GM23248 (cell line): ENCODE data around the gene ACRV1. TPM values are rescaled to one million over a fixed set of nuclear protein-coding genes. Genes with fewer than 3 reads are reported as not detected.

Experiments
- DNase-seq: peaks from one replicate; pipeline ENCODE4 v3.0.0-alpha.2; 2015
- H2AFZ ChIP-seq: fragments of 200-600 bp; sonication (generic); 2 replicates; pipeline ENCODE4 v1.6.1; 2016; ENCODE audit warnings: antibody characterized with exemption
- H3F3A ChIP-seq: fragments of 200-600 bp; sonication (generic); 2 replicates; pipeline ENCODE4 v1.6.1; 2016; ENCODE audit warnings: mild to moderate bottlenecking, antibody characterized with exemption, mixed run types; ENCODE audit not compliant: insufficient read depth
- H3K27ac ChIP-seq: fragments of 200-600 bp; sonication (generic); 2 replicates; pipeline ENCODE4 v1.5.1; 2016; ENCODE audit warnings: mild to moderate bottlenecking
- H3K27me3 ChIP-seq: fragments of 200-600 bp; sonication (generic); replicated peaks from 2 replicates; pipeline ENCODE4 v1.6.1; 2016; ENCODE audit warnings: mild to moderate bottlenecking; ENCODE audit not compliant: insufficient read depth
- H3K36me3 ChIP-seq: fragments of 200-600 bp; sonication (generic); 2 replicates; pipeline ENCODE4 v1.6.1; 2016; ENCODE audit warnings: low read depth, mild to moderate bottlenecking
- H3K4me1 ChIP-seq: fragments of 200-600 bp; sonication (generic); 2 replicates; pipeline ENCODE4 v1.6.1; 2016; ENCODE audit warnings: mild to moderate bottlenecking; ENCODE audit not compliant: insufficient read depth
- H3K4me2 ChIP-seq: fragments of 200-600 bp; sonication (generic); one replicate; pipeline ENCODE4 v1.6.1; 2016; ENCODE audit warnings: mild to moderate bottlenecking; ENCODE audit not compliant: unreplicated experiment
- H3K4me3 ChIP-seq: fragments of 200-600 bp; sonication (generic); 2 replicates; pipeline ENCODE4 v1.5.1; 2016; ENCODE audit warnings: mild to moderate bottlenecking
- H3K79me2 ChIP-seq: fragments of 200-600 bp; sonication (generic); 2 replicates; pipeline ENCODE4 v1.6.1; 2016; ENCODE audit warnings: mild to moderate bottlenecking; ENCODE audit not compliant: insufficient read depth
- H3K9ac ChIP-seq: fragments of 200-600 bp; sonication (generic); 2 replicates; pipeline ENCODE4 v1.6.1; 2016; ENCODE audit warnings: mild to moderate bottlenecking
- H3K9me2 ChIP-seq: fragments of 200-600 bp; sonication (generic); 2 replicates; pipeline ENCODE4 v1.6.1; 2016; ENCODE audit warnings: mixed run types, mild to moderate bottlenecking, moderate library complexity; ENCODE audit not compliant: insufficient read depth
- H3K9me3 ChIP-seq: fragments of 200-600 bp; sonication (generic); one replicate; pipeline ENCODE4 v1.6.1; 2017; ENCODE audit warnings: low read depth
- H4K20me1 ChIP-seq: fragments of 200-600 bp; sonication (generic); 2 replicates; pipeline ENCODE4 v1.6.0; 2016; ENCODE audit not compliant: insufficient read depth
- EZH2 ChIP-seq: fragments of 200-600 bp; sonication (generic); IDR thresholded peaks from 2 replicates; pipeline ENCODE4 v1.6.1; 2018; ENCODE audit warnings: antibody characterized with exemption, mild to moderate bottlenecking; ENCODE audit not compliant: insufficient read depth, poor library complexity, severe bottlenecking
- EZH2phosphoT487 ChIP-seq: fragments of 200-600 bp; sonication (generic); IDR thresholded peaks from 2 replicates; pipeline ENCODE4 v1.6.1; 2018; ENCODE audit warnings: antibody characterized with exemption, moderate library complexity, mild to moderate bottlenecking, low read depth; ENCODE audit not compliant: insufficient read depth
- WGBS, 2 experiments: methylation state at CpG; one replicate each; pipeline ENCODE4 v1.1.6; 2015 to 2017; ENCODE audit warnings: low lambda C conversion rate in 2 of 2, low coverage in 1 of 2; ENCODE audit errors: missing lambda C conversion rate in 2 of 2; 5-methylcytosine and 5-hydroxymethylcytosine counted together
- in situ Hi-C: fragments of 300-500 bp; cut with MboI; formaldehyde crosslinking; loops from 2 replicates; pipeline ENCODE4 v1.15.0; 2020
- polyA plus RNA-seq: library from polyadenylated mRNA; unstranded; fragments of >200 nt; fragmentation: Nextera tagmentation; extraction: Ambion mirVana; gene quantifications from 2 replicates; pipeline ENCODE4 v1.2.1, GENCODE V29; 2016
- total RNA-seq: library from RNA; depleted of rRNA; stranded (reverse); fragments of >200 nt; shearing (Covaris generic); gene quantifications from 2 replicates; pipeline ENCODE4 v1.2.3, GENCODE V29; 2014

ACRV1 gene
- total and polyA plus RNA-seq, 2 experiments from 2014 or later = 0.10 TPM; not detected in 1

DNA sequence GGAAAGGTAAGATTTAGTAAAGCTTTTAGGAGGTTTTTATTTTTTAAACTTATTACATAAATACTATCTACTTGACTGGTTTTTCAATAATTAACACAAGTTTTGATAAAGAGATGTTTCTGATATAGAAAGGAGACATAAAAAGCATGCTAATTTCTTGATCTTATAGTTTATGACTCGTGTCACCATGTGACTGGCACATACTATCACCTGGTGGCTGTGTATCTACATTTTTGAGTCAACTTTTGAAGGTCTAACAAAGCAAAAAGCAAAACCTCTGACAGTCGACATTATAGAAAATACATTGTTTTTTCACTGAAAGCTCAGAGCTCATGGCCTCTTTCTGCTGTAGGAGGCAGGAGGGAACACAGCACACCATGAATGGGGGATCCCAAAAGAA is 810 bp downstream of the ACRV1 start:
- Histone ChIP-seq H3K9ac (no peak overlapping the region), H3K9me2 (no peaks in the 10 kb centered on the region), H3K27me3 (no peaks in the 10 kb centered on the region), H2AFZ (no peak overlapping the region), H3K4me2 (no peak overlapping the region), H3K36me3 (no peaks in the 10 kb centered on the region), H3F3A (no peaks in the 10 kb centered on the region), H3K4me1 (no peaks in the 10 kb centered on the region), H3K4me3 (no peak overlapping the region), H3K9me3 (no peaks in the 10 kb centered on the region), H4K20me1 (no peaks in the 10 kb centered on the region), H3K79me2 (no peaks in the 10 kb centered on the region), H3K27ac (no peak overlapping the region)
- WGBS, 2 experiments = 65 to 72% methylated on average over 2 of the region's 2 CpGs
- in situ Hi-C loops = no loop called here
- TF ChIP-seq EZH2phosphoT487 (no peak), EZH2 (no peak)
- no peak for DNase-seq

DNA sequence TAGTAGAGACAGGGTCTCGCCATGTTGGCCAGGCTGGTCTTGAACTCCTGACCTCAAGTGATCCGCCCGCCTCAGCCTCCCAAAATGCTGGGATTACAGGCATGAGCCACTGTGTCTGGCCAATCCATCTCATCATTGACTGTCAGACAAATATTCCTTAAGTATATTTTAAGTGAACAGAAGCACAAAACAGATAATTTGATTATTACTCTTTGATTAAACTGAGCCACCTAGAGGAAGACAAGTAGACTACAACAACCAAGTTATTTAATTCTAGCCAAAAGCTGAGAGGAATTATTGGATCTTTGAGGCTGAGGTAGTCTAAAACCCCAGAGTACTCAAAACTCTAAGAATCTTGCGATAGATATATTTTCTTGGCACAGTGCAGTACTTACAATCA is 1.2 kb downstream of the ACRV1 start:
- TF ChIP-seq EZH2 (no peak), EZH2phosphoT487 (no peak)
- in situ Hi-C loops = no loop called here
- DNase-seq = peak; percentile 39
- WGBS, 2 experiments = 98 to 99% methylated on average over 4 of the region's 4 CpGs
- H3K4me2 ChIP-seq = no peak overlapping the region
- no peak overlapping the region for H3K27ac ChIP-seq
- H3K4me3 ChIP-seq = no peak overlapping the region
- no peak overlapping the region for H2AFZ ChIP-seq
- H3K79me2 ChIP-seq = no peaks in the 10 kb centered on the region
- no peaks in the 10 kb centered on the region for H3F3A ChIP-seq
- H3K36me3 ChIP-seq = no peaks in the 10 kb centered on the region
- H3K4me1 ChIP-seq = no peaks in the 10 kb centered on the region
- no peaks in the 10 kb centered on the region for H3K9me2 ChIP-seq
- H3K9me3 ChIP-seq = no peaks in the 10 kb centered on the region
- H4K20me1 ChIP-seq = no peaks in the 10 kb centered on the region
- no peak overlapping the region for H3K9ac ChIP-seq
- H3K27me3 ChIP-seq = no peaks in the 10 kb centered on the region

GRCh38 chr11:125675196-125675595 is 5.5 kb downstream of the ACRV1 start:
- no peaks in the 10 kb centered on the region for H3K9me2 ChIP-seq
- TF ChIP-seq EZH2 = no peak
- no peak for TF ChIP-seq EZH2phosphoT487
- no peak overlapping the region for H3K4me3 ChIP-seq
- DNase-seq = no peak
- 82 to 94% methylated on average over 2 of the region's 2 CpGs for WGBS, 2 experiments
- H3K27me3 ChIP-seq = no peaks in the 10 kb centered on the region
- H3K4me1 ChIP-seq = no peaks in the 10 kb centered on the region
- in situ Hi-C loops = no loop called here
- H3K36me3 ChIP-seq = 0 out of 2 replicates have a peak, but pooled peaks cover 6% of the 10 kb centered on the region
- H3F3A ChIP-seq = no peaks in the 10 kb centered on the region
- H4K20me1 ChIP-seq = no peaks in the 10 kb centered on the region
- H2AFZ ChIP-seq = no peak overlapping the region
- H3K9me3 ChIP-seq = no peaks in the 10 kb centered on the region
- H3K27ac ChIP-seq = no peak overlapping the region
- no peak overlapping the region for H3K4me2 ChIP-seq
- H3K79me2 ChIP-seq = no peaks in the 10 kb centered on the region
- H3K9ac ChIP-seq = no peak overlapping the region

DNA sequence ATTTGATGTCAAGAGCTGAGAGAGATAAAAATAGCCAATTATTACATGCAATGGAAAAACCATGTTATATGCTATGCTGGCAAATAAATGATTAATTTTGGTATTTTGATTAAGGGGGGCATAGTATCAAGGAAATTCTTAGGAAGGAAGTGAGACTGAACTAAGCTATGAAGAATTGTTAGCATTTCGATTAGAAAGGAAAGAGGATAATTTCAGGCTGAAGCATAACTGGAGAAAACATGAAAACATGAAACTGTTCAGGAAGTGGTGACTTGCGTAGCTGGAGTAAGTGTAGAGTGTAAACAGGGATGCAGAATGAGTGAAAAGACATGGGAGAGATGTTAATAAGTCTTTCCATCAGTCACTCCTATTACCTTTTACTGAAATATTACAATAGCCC is 6.4 kb downstream of the ACRV1 start:
- Histone ChIP-seq H3K4me3 (no peak overlapping the region), H4K20me1 (no peaks in the 10 kb centered on the region), H3K36me3 (0 out of 2 replicates have a peak, but pooled peaks cover 6% of the 10 kb centered on the region), H3K4me1 (no peaks in the 10 kb centered on the region), H3K4me2 (no peak overlapping the region), H3K79me2 (no peaks in the 10 kb centered on the region), H2AFZ (no peak overlapping the region), H3K27ac (no peak overlapping the region), H3F3A (no peaks in the 10 kb centered on the region), H3K9ac (no peak overlapping the region), H3K9me3 (no peaks in the 10 kb centered on the region), H3K27me3 (no peaks in the 10 kb centered on the region), H3K9me2 (no peaks in the 10 kb centered on the region)
- TF ChIP-seq EZH2 (no peak), EZH2phosphoT487 (no peak)
- in situ Hi-C loops = no loop called here
- WGBS, 2 experiments = 95 to 99% methylated on average over 2 of the region's 2 CpGs
- no peak for DNase-seq

- H3K79me2 ChIP-seq = peaks cover 5% of the 10 kb centered on the region; the same call in 1 of the 2 replicates
- H3K9me3 ChIP-seq = no peaks in the 10 kb centered on the region
- H3K9ac ChIP-seq = no peak overlapping the region
- no peak overlapping the region for H3K4me3 ChIP-seq
- no peak overlapping the region for H3K27ac ChIP-seq
- H4K20me1 ChIP-seq = no peaks in the 10 kb centered on the region
- 100% methylated on average over 2 of the region's 2 CpGs for whole genome bisulfite sequencing, 2 experiments
- H3K4me2 ChIP-seq = no peak overlapping the region
- no peaks in the 10 kb centered on the region for H3K4me1 ChIP-seq
- TF ChIP-seq EZH2 = no peak
- TF ChIP-seq EZH2phosphoT487 = no peak
- no peak overlapping the region for H2AFZ ChIP-seq
- H3K36me3 ChIP-seq = peaks cover 12% of the 10 kb centered on the region; the same call in 1 of the 2 replicates
- in situ Hi-C loops = no loop called here
- no peaks in the 10 kb centered on the region for H3K9me2 ChIP-seq
- DNase-seq = no peak
- no peaks in the 10 kb centered on the region for H3K27me3 ChIP-seq
- no peaks in the 10 kb centered on the region for H3F3A ChIP-seq
Measured at GRCh38 chr11:125671561-125671960, 9.1 kb downstream of the ACRV1 start.
